Activated naive CD8-positive, alpha-beta T cell treated with anti-CD3 and anti-CD28 coated beads for 36 hours (primary cell): Measurements from ENCODE around the gene SLC24A1. TPM values are rescaled to one million over a fixed set of nuclear protein-coding genes. Genes with fewer than 3 reads are reported as not detected.

ENCODE experiments used
- DNase-seq: peaks from one replicate; pipeline ENCODE4 v3.0.0; 2021
- H3K27ac Mint-ChIP-seq: one replicate; pipeline ENCODE4 v1.8.0; 2022; ENCODE audit warnings: mild to moderate bottlenecking, moderate library complexity, mixed read lengths
- H3K27me3 Mint-ChIP-seq: one replicate; pipeline ENCODE4 v1.8.0; 2022; ENCODE audit warnings: mild to moderate bottlenecking, mixed read lengths
- H3K36me3 Mint-ChIP-seq: one replicate; pipeline ENCODE4 v1.8.0; 2021; ENCODE audit warnings: mild to moderate bottlenecking, mixed read lengths
- H3K4me1 Mint-ChIP-seq: one replicate; pipeline ENCODE4 v1.8.0; 2021; ENCODE audit warnings: mixed read lengths
- H3K4me3 Mint-ChIP-seq: one replicate; pipeline ENCODE4 v1.8.0; 2022; ENCODE audit warnings: mild to moderate bottlenecking, moderate library complexity, mixed read lengths
- H3K9me3 Mint-ChIP-seq: one replicate; pipeline ENCODE4 v1.8.0; 2022; ENCODE audit warnings: mixed read lengths
- total RNA-seq, 2 experiments: library from RNA; stranded (reverse); gene quantifications; one replicate each; pipeline ENCODE4 v1.2.3, GENCODE V29; 2021

The SLC24A1 gene
- total RNA-seq, 2 experiments from 2014 or later: 6.6 to 7.6 TPM

GRCh38 chr15:65655026-65655425, 33.3 kb downstream of the SLC24A1 start:
- no peak overlapping the region for H3K27ac Mint-ChIP-seq
- H3K4me1 Mint-ChIP-seq: peaks cover 8% of the 10 kb centered on the region
- H3K4me3 Mint-ChIP-seq: no peak overlapping the region
- peaks cover 16% of the 10 kb centered on the region for H3K36me3 Mint-ChIP-seq
- DNase-seq: no peak
- no peaks in the 10 kb centered on the region for H3K27me3 Mint-ChIP-seq
- H3K9me3 Mint-ChIP-seq: no peaks in the 10 kb centered on the region

- peaks cover 3% of the 10 kb centered on the region for H3K4me1 Mint-ChIP-seq
- H3K27me3 Mint-ChIP-seq: no peaks in the 10 kb centered on the region
- no peaks in the 10 kb centered on the region for H3K9me3 Mint-ChIP-seq
- peaks cover 16% of the 10 kb centered on the region for H3K36me3 Mint-ChIP-seq
- no peak overlapping the region for H3K4me3 Mint-ChIP-seq
- no peak for DNase-seq
- H3K27ac Mint-ChIP-seq: no peak overlapping the region
These were observed 33.7 kb downstream of the SLC24A1 start for GRCh38 chr15:65655457-65655856.

GRCh38 chr15:65659502-65660052, 37.8 kb downstream of the SLC24A1 start:
- Mint-ChIP-seq H3K9me3 (no peaks in the 10 kb centered on the region), H3K4me1 (no peaks in the 10 kb centered on the region), H3K4me3 (no peak overlapping the region), H3K27me3 (no peaks in the 10 kb centered on the region), H3K27ac (no peak overlapping the region), H3K36me3 (peaks cover 2% of the 10 kb centered on the region)
- DNase-seq: no peak

- H3K27me3 Mint-ChIP-seq: no peaks in the 10 kb centered on the region
- H3K9me3 Mint-ChIP-seq: no peaks in the 10 kb centered on the region
- DNase-seq: no peak
- H3K27ac Mint-ChIP-seq: no peak overlapping the region
- H3K4me1 Mint-ChIP-seq: no peaks in the 10 kb centered on the region
- H3K4me3 Mint-ChIP-seq: no peak overlapping the region
- peaks cover 4% of the 10 kb centered on the region for H3K36me3 Mint-ChIP-seq
These were observed 39.2 kb downstream of the SLC24A1 start for GRCh38 chr15:65660927-65661326.

- H3K36me3 Mint-ChIP-seq: peaks cover 6% of the 10 kb centered on the region
These were observed 41.8 kb downstream of the SLC24A1 start for GRCh38 chr15:65663521-65663920.

GRCh38 chr15:65666257-65666656, 44.5 kb downstream of the SLC24A1 start:
- no peaks in the 10 kb centered on the region for H3K27me3 Mint-ChIP-seq
- H3K27ac Mint-ChIP-seq: peak overlapping the region; percentile 43
- no peak for DNase-seq
- no peak overlapping the region for H3K4me3 Mint-ChIP-seq
- no peaks in the 10 kb centered on the region for H3K9me3 Mint-ChIP-seq
- H3K36me3 Mint-ChIP-seq: peaks cover 10% of the 10 kb centered on the region
- no peaks in the 10 kb centered on the region for H3K4me1 Mint-ChIP-seq

More at GRCh38 chr15:65663521-65663920, 41.8 kb downstream of the SLC24A1 start:
- Mint-ChIP-seq H3K4me3 (no peak overlapping the region), H3K4me1 (no peaks in the 10 kb centered on the region), H3K27me3 (no peaks in the 10 kb centered on the region), H3K9me3 (no peaks in the 10 kb centered on the region), H3K27ac (no peak overlapping the region)
- DNase-seq: no peak

- no peaks in the 10 kb centered on the region for H3K9me3 Mint-ChIP-seq
- H3K27ac Mint-ChIP-seq: no peak overlapping the region
- H3K36me3 Mint-ChIP-seq: peaks cover 13% of the 10 kb centered on the region
- no peaks in the 10 kb centered on the region for H3K27me3 Mint-ChIP-seq
- peaks cover 2% of the 10 kb centered on the region for H3K4me1 Mint-ChIP-seq
- no peak for DNase-seq
- H3K4me3 Mint-ChIP-seq: no peak overlapping the region
These were observed 53.8 kb downstream of the SLC24A1 start for GRCh38 chr15:65675551-65675950.

GRCh38 chr15:65676123-65676522, 54.4 kb downstream of the SLC24A1 start:
- Mint-ChIP-seq H3K9me3 (no peaks in the 10 kb centered on the region), H3K36me3 (peaks cover 10% of the 10 kb centered on the region), H3K4me1 (peaks cover 2% of the 10 kb centered on the region), H3K4me3 (no peak overlapping the region), H3K27ac (no peak overlapping the region), H3K27me3 (no peaks in the 10 kb centered on the region)
- no peak for DNase-seq

- Mint-ChIP-seq H3K4me1 (peaks cover 20% of the 10 kb centered on the region), H3K4me3 (no peak overlapping the region), H3K36me3 (peaks cover 17% of the 10 kb centered on the region), H3K27me3 (no peaks in the 10 kb centered on the region), H3K9me3 (no peaks in the 10 kb centered on the region), H3K27ac (no peak overlapping the region)
- DNase-seq: no peak
These were observed 58.8 kb downstream of the SLC24A1 start for GRCh38 chr15:65680544-65680943.

GRCh38 chr15:65682404-65682911, 60.7 kb downstream of the SLC24A1 start:
- Mint-ChIP-seq H3K4me3 (no peak overlapping the region), H3K27me3 (no peaks in the 10 kb centered on the region), H3K36me3 (peaks cover 27% of the 10 kb centered on the region), H3K4me1 (peaks cover 20% of the 10 kb centered on the region), H3K9me3 (no peaks in the 10 kb centered on the region), H3K27ac (peak overlapping the region; percentile 54)
- no peak for DNase-seq

GRCh38 chr15:65688462-65688861, 66.7 kb downstream of the SLC24A1 start:
- Mint-ChIP-seq H3K4me3 (no peak overlapping the region), H3K9me3 (no peaks in the 10 kb centered on the region), H3K36me3 (peaks cover 60% of the 10 kb centered on the region), H3K27me3 (no peaks in the 10 kb centered on the region), H3K27ac (peak overlapping the region; percentile 15), H3K4me1 (peaks cover 24% of the 10 kb centered on the region)
- DNase-seq: no peak

- Mint-ChIP-seq H3K27ac (no peak overlapping the region), H3K27me3 (no peaks in the 10 kb centered on the region), H3K36me3 (peaks cover 58% of the 10 kb centered on the region), H3K4me3 (no peak overlapping the region), H3K9me3 (no peaks in the 10 kb centered on the region), H3K4me1 (peaks cover 14% of the 10 kb centered on the region)
- DNase-seq: no peak
These were observed 68.4 kb downstream of the SLC24A1 start for GRCh38 chr15:65690173-65690572.

- H3K36me3 Mint-ChIP-seq: peaks cover 58% of the 10 kb centered on the region
- no peak overlapping the region for H3K27ac Mint-ChIP-seq
- no peaks in the 10 kb centered on the region for H3K9me3 Mint-ChIP-seq
- no peaks in the 10 kb centered on the region for H3K27me3 Mint-ChIP-seq
- DNase-seq: no peak
- no peak overlapping the region for H3K4me3 Mint-ChIP-seq
- peaks cover 14% of the 10 kb centered on the region for H3K4me1 Mint-ChIP-seq
These were observed 69.0 kb downstream of the SLC24A1 start for GRCh38 chr15:65690778-65691177.

GRCh38 chr15:65695081-65695480, 73.3 kb downstream of the SLC24A1 start:
- Mint-ChIP-seq H3K4me3 (no peak overlapping the region), H3K27ac (no peak overlapping the region), H3K36me3 (peaks cover 29% of the 10 kb centered on the region), H3K9me3 (no peaks in the 10 kb centered on the region), H3K27me3 (no peaks in the 10 kb centered on the region), H3K4me1 (peaks cover 1% of the 10 kb centered on the region)
- DNase-seq: no peak
